A673 (cell line): ENCODE results near the gene KRIT1. TPM values are rescaled to one million over a fixed set of nuclear protein-coding genes. Genes with fewer than 3 reads are reported as not detected.

Experiments used
- BruUV-seq: library from RNA; stranded (reverse); fragments of 400-500 nt; replicated peaks from 2 replicates; lab custom pipeline; 2021; lab: Mats Ljungman, UMichigan
- CTCF ChIA-PET: fragments of 300-600 bp; sonication (Branson Sonifier 250); formaldehyde crosslinking; loops from one replicate; lab custom pipeline; 2022; ENCODE audit warnings: antibody characterized with exemption; lab: Charles Lee
- POLR2A ChIA-PET: fragments of 300-600 bp; sonication (Branson Sonifier 250); formaldehyde crosslinking; loops from one replicate; lab custom pipeline; 2022; ENCODE audit warnings: antibody characterized with exemption; ENCODE audit not compliant: low non-redundant PET; lab: Charles Lee
- DNase-seq: peaks from one replicate; pipeline ENCODE4 v3.0.0-alpha.2; 2015; ENCODE audit warnings: low spot score
- H3K27ac ChIP-seq: fragments of 200-600 bp; sonication (generic); 2 replicates; pipeline ENCODE4 v1.5.1; 2016; ENCODE audit warnings: mixed run types, low read depth, mild to moderate bottlenecking, mixed read lengths, antibody characterized with exemption, low read length; ENCODE audit not compliant: poor library complexity, severe bottlenecking
- H3K27me3 ChIP-seq: fragments of 200-600 bp; sonication (generic); replicated peaks from 2 replicates; pipeline ENCODE4 v1.6.1; 2017; ENCODE audit warnings: mixed run types, low read depth, mild to moderate bottlenecking, mixed read lengths, antibody characterized with exemption, low read length; ENCODE audit not compliant: insufficient read depth, poor library complexity
- H3K36me3 ChIP-seq: fragments of 200-600 bp; sonication (generic); 2 replicates; pipeline ENCODE4 v1.6.1; 2016; ENCODE audit warnings: mixed run types, mild to moderate bottlenecking, mixed read lengths, antibody characterized with exemption, low read length; ENCODE audit not compliant: insufficient read depth, poor library complexity, severe bottlenecking
- H3K4me1 ChIP-seq: fragments of 200-600 bp; sonication (generic); 2 replicates; pipeline ENCODE4 v1.6.1; 2017; ENCODE audit warnings: mixed run types, mild to moderate bottlenecking, mixed read lengths, antibody characterized with exemption, low read length; ENCODE audit not compliant: insufficient read depth, poor library complexity, severe bottlenecking
- H3K4me3 ChIP-seq: fragments of 200-600 bp; sonication (generic); 2 replicates; pipeline ENCODE4 v1.5.1; 2016; ENCODE audit warnings: low read depth, mixed run types, mild to moderate bottlenecking, mixed read lengths, low read length; ENCODE audit not compliant: poor library complexity, severe bottlenecking
- H3K9me3 ChIP-seq: fragments of 200-600 bp; sonication (generic); 2 replicates; pipeline ENCODE4 v1.6.1; 2016; ENCODE audit warnings: mixed run types, low read depth, mild to moderate bottlenecking, mixed read lengths, antibody characterized with exemption, low read length; ENCODE audit not compliant: poor library complexity, severe bottlenecking
- EZH2 ChIP-seq: fragments of 200-600 bp; sonication (generic); IDR thresholded peaks from 2 replicates; pipeline ENCODE4 v1.6.1; 2017; ENCODE audit warnings: borderline replicate concordance, low read depth, mild to moderate bottlenecking, mixed read lengths, antibody characterized with exemption, low read length; ENCODE audit not compliant: poor library complexity, severe bottlenecking
- intact Hi-C: fragments of 100-400 bp; cut with micrococcal nuclease; formaldehyde crosslinking; loops from one replicate; pipeline ENCODE4 v1.10.0; 2022; ENCODE audit not compliant: unreplicated experiment
- total RNA-seq: library from RNA; stranded (reverse); gene quantifications from 2 replicates; pipeline ENCODE4 v1.2.3, GENCODE V29; 2021
- TF ChIP-seq, protein P1 (sequence below): fragments of 300-800, 200-600 bp; sonication (generic); conservative IDR thresholded peaks from 2 replicates; pipeline ENCODE4 v1.5.1; 2017; ENCODE audit warnings: low read depth, mild to moderate bottlenecking, antibody characterized with exemption, low read length, moderate library complexity, mixed read lengths

Gene KRIT1
- total RNA-seq, 1 experiment from 2014 or later: 41.3 TPM

DNA sequence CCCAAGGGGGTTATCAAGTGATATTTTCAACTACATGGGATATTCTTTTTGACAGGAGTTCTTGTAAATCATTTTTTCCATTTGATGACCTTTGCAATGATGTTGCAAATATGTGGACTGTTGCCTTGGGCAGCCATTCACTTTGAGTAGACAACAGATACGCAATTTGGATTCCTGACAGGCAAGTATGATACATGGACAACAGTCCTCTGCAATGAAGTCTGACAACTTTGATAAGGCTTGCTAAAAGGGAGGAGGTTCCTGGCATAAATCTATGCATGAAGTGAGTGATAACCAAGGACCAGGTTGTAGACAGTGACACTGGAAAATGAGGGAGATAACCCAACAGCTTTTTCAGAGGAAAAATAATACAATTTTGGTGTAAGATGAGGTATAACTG is 84.4 kb downstream of the KRIT1 start:
- no peak for DNase-seq
- ChIA-PET POLR2A (no interaction called here), CTCF (interaction anchor here (0.7 kb wide), 1 partner anchor 106 kb away, joined by 3 read pairs; no protein-coding TSS in a partner anchor)
- BruUV-seq: no TSS peak
- intact Hi-C loops: no loop called here
- Histone ChIP-seq H3K27ac (no peak overlapping the region), H3K36me3 (no peaks in the 10 kb centered on the region), H3K4me3 (no peak overlapping the region), H3K4me1 (no peaks in the 10 kb centered on the region), H3K27me3 (peaks cover 12% of the 10 kb centered on the region), H3K9me3 (no peaks in the 10 kb centered on the region)
- no peak for TF ChIP-seq EZH2
- TF ChIP-seq, protein P1, sequence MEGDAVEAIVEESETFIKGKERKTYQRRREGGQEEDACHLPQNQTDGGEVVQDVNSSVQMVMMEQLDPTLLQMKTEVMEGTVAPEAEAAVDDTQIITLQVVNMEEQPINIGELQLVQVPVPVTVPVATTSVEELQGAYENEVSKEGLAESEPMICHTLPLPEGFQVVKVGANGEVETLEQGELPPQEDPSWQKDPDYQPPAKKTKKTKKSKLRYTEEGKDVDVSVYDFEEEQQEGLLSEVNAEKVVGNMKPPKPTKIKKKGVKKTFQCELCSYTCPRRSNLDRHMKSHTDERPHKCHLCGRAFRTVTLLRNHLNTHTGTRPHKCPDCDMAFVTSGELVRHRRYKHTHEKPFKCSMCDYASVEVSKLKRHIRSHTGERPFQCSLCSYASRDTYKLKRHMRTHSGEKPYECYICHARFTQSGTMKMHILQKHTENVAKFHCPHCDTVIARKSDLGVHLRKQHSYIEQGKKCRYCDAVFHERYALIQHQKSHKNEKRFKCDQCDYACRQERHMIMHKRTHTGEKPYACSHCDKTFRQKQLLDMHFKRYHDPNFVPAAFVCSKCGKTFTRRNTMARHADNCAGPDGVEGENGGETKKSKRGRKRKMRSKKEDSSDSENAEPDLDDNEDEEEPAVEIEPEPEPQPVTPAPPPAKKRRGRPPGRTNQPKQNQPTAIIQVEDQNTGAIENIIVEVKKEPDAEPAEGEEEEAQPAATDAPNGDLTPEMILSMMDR: no peak

- Histone ChIP-seq H3K4me3 (no peak overlapping the region), H3K9me3 (no peaks in the 10 kb centered on the region)
- POLR2A ChIA-PET: no interaction called here
Measured at GRCh38 chr7:92158660-92159575, 86.8 kb downstream of the KRIT1 start.

DNA sequence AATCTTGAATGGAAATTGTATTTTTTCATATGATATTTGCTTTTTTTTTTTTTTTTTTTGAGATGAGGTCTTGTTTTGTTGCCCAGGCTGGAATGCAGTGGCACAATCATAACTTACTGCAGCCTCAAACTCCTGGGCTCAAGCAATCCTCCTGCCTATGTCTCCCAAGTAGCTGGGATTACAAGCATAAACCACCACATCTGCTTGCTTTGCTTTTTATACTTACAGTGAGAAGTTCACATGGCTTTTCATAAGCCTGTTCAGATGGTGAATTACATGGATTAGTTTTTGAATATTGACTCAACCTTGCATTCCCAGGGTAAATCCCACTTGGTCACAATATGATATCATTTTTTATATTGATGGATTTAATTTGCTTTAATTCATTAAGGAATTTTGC is 88.7 kb downstream of the KRIT1 start:
- Histone ChIP-seq H3K27me3 (no peaks in the 10 kb centered on the region), H3K4me3 (no peak overlapping the region), H3K36me3 (no peaks in the 10 kb centered on the region), H3K9me3 (no peaks in the 10 kb centered on the region), H3K4me1 (no peaks in the 10 kb centered on the region), H3K27ac (no peak overlapping the region)
- BruUV-seq: no TSS peak
- intact Hi-C loops: no loop called here
- DNase-seq: no peak
- CTCF ChIA-PET: no interaction called here
- POLR2A ChIA-PET: no interaction called here
- TF ChIP-seq, protein P1: no peak
- TF ChIP-seq EZH2: no peak

More at GRCh38 chr7:92158660-92159575, 86.8 kb downstream of the KRIT1 start:
- TF ChIP-seq, protein P1: no peak
- TF ChIP-seq EZH2: no peak
- intact Hi-C loops: no loop called here
- no TSS peak for BruUV-seq
- no peak for DNase-seq
- Histone ChIP-seq H3K4me1 (no peaks in the 10 kb centered on the region), H3K27me3 (peaks cover 12% of the 10 kb centered on the region), H3K27ac (no peak overlapping the region), H3K36me3 (no peaks in the 10 kb centered on the region)
- CTCF ChIA-PET: no interaction called here
